GM12878 (cell line): ENCODE measurements around the gene TMCO1. TPM values are rescaled to one million over a fixed set of nuclear protein-coding genes. Genes with fewer than 3 reads are reported as not detected.

ENCODE experiments used
- ATAC-seq: fragments of 200-7000 bp; cut with Tn5 transposase; 3 replicates; pipeline ENCODE4 v1.9.1; 2020; ENCODE audit warnings: mild to moderate bottlenecking, moderate library complexity
- BruUV-seq: library from RNA; stranded (reverse); fragments of 400-500 nt; replicated peaks from 2 replicates; lab custom pipeline; 2021; lab: Mats Ljungman, UMichigan
- CTCF ChIA-PET: fragments of 300-600 bp; sonication (Branson Sonifier 250); formaldehyde crosslinking; extraction: SDS; loops from one replicate; lab custom pipeline; 2021; ENCODE audit warnings: inconsistent platforms; lab: Yijun Ruan, JAX
- POLR2A ChIA-PET: fragments of 350-600 bp; formaldehyde crosslinking; extraction: SDS; loops from one replicate; lab custom pipeline; 2021; ENCODE audit warnings: inconsistent platforms; lab: Charles Lee
- RAD21 ChIA-PET: fragments of 300-600 bp; sonication (Branson Sonifier 250); formaldehyde crosslinking; loops from one replicate; lab custom pipeline; 2023; ENCODE audit warnings: antibody characterized with exemption; ENCODE audit not compliant: unreplicated experiment; lab: Charles Lee
- SMC1A ChIA-PET: fragments of 300-600 bp; sonication (Branson Sonifier 250); formaldehyde crosslinking; loops from one replicate; lab custom pipeline; 2023; ENCODE audit not compliant: unreplicated experiment, uncharacterized antibody; lab: Charles Lee
- DNase-seq: peaks from one replicate; pipeline ENCODE4 v3.0.0-alpha.2; 2011; ENCODE audit warnings: low read depth, low spot score
- FAIRE-seq: peaks from 3 replicates; lab custom pipeline; 2011; peaks lifted over from hg19 to GRCh38; lab: Jason Lieb, UNC
- H2AFZ ChIP-seq: 2 replicates; pipeline ENCODE4 v1.6.0; 2011; ENCODE audit warnings: low read depth, low read length, control low read depth; ENCODE audit not compliant: control insufficient read depth
- H3K27ac ChIP-seq: 2 replicates; pipeline ENCODE4 v1.5.1; 2011; ENCODE audit warnings: control low read depth; ENCODE audit not compliant: control insufficient read depth, insufficient read depth
- H3K27me3 ChIP-seq, 2 experiments: replicated peaks in 1 of 2; 2 replicates each; pipeline versions ENCODE4 v1.6.0 to v1.6.1; 2011; ENCODE audit warnings: low read length in 1 of 2; ENCODE audit not compliant: control insufficient read depth in 2 of 2, insufficient read depth in 2 of 2
- H3K36me3 ChIP-seq, 2 experiments: 2 replicates each; pipeline ENCODE4 v1.5.1; 2011; ENCODE audit warnings: low read length in 1 of 2; ENCODE audit not compliant: control insufficient read depth in 2 of 2, insufficient read depth in 2 of 2
- H3K4me1 ChIP-seq: 2 replicates; pipeline ENCODE4 v1.6.1; 2011; ENCODE audit warnings: mild to moderate bottlenecking, low read length, moderate library complexity, mixed read lengths; ENCODE audit not compliant: control insufficient read depth, insufficient read depth
- H3K4me2 ChIP-seq: 2 replicates; pipeline ENCODE4 v1.6.0; 2011; ENCODE audit warnings: control low read depth; ENCODE audit not compliant: control insufficient read depth, insufficient read depth
- H3K4me3 ChIP-seq: fragments of 200-600 bp; sonication (generic); 2 replicates; pipeline ENCODE4 v1.5.1; 2016
- H3K79me2 ChIP-seq: 2 replicates; pipeline ENCODE4 v1.6.0; 2011; ENCODE audit warnings: low read length; ENCODE audit not compliant: control insufficient read depth, insufficient read depth
- H3K9ac ChIP-seq: 2 replicates; pipeline ENCODE4 v1.8.0; 2011; ENCODE audit warnings: low read length, control low read depth, mixed read lengths; ENCODE audit not compliant: control insufficient read depth, insufficient read depth
- H3K9me3 ChIP-seq: replicated peaks from 3 replicates; pipeline ENCODE4 v1.5.1; 2011; ENCODE audit warnings: mild to moderate bottlenecking, low read length; ENCODE audit not compliant: control insufficient read depth, insufficient read depth
- H4K20me1 ChIP-seq: 2 replicates; pipeline ENCODE4 v1.6.0; 2011; ENCODE audit not compliant: control insufficient read depth, insufficient read depth
- BRCA1 ChIP-seq: IDR thresholded peaks from 2 replicates; pipeline ENCODE4 v1.6.1; 2011; ENCODE audit warnings: low read depth, low read length, improper control_type of control experiment
- CEBPB ChIP-seq, 2 experiments: fragments of 150-350 bp in 1 of 2; IDR thresholded peaks; 2 replicates each; pipeline ENCODE4 v1.6.1; 2012 to 2014; ENCODE audit warnings: low read depth in 2 of 2, low read length in 2 of 2, borderline replicate concordance in 1 of 2, inconsistent platforms in 1 of 2
- ESRRA ChIP-seq: IDR thresholded peaks from 2 replicates; pipeline ENCODE4 v1.6.1; 2012; ENCODE audit warnings: mild to moderate bottlenecking, low read length, improper control_type of control experiment
- FOS ChIP-seq: IDR thresholded peaks from 3 replicates; pipeline ENCODE4 v1.6.1; 2011; ENCODE audit warnings: borderline replicate concordance; ENCODE audit not compliant: insufficient read length; ENCODE audit errors: extremely low read depth
- JUNB ChIP-seq: IDR thresholded peaks from 2 replicates; pipeline ENCODE4 v1.6.1; 2016; ENCODE audit warnings: antibody characterized with exemption, mild to moderate bottlenecking
- MTA3 ChIP-seq: IDR thresholded peaks from 2 replicates; pipeline ENCODE4 v1.6.1; 2012; ENCODE audit warnings: low read length, inconsistent platforms, borderline replicate concordance
- RBBP5 ChIP-seq: fragments of 200-600 bp; sonication (generic); conservative IDR thresholded peaks from 2 replicates; pipeline ENCODE4 v1.6.1; 2016
- REST ChIP-seq: IDR thresholded peaks from 2 replicates; pipeline ENCODE4 v1.6.1; 2012; ENCODE audit warnings: mild to moderate bottlenecking, low read depth, low read length
- WGBS: methylation state at CpG from one replicate; pipeline ENCODE4 v1.1.6; 2016; ENCODE audit warnings: low lambda C conversion rate; ENCODE audit not compliant: insufficient replicate concordance, insufficient coverage; ENCODE audit errors: missing lambda C conversion rate; 5-methylcytosine and 5-hydroxymethylcytosine counted together
- in situ Hi-C: fragments of 300-500 bp; cut with MboI; formaldehyde crosslinking; loops from 9 replicates; pipeline ENCODE4 v1.14.3; 2018; ENCODE audit warnings: mixed read lengths
- intact Hi-C: fragments of 100-400 bp; cut with micrococcal nuclease; formaldehyde crosslinking; loops from one replicate; pipeline ENCODE4 v1.14.2; 2022; ENCODE audit not compliant: unreplicated experiment
- polyA plus RNA-seq, 11 experiments: library from polyadenylated mRNA; depleted of rRNA in 4 of 11; unstranded in 6 of 11; stranded (reverse) in 5 of 11; fragments of >200 nt; fragmentation: Nextera tagmentation in 4 of 11; fragmentation: Illumina TruSeq in 1 of 11; extraction: Ambion mirVana in 4 of 11; extraction: Trizol in 1 of 11; gene quantifications; 1 replicate in 1 of 11; 2 replicates in 10 of 11; pipeline versions ENCODE4 v1.2.1 to v1.2.3, GENCODE V29; 2011 to 2016; ENCODE audit warnings: inconsistent platforms in 2 of 11, missing spikeins in 2 of 11, low read depth in 1 of 11
- total RNA-seq, 4 experiments: library from RNA; depleted of rRNA in 3 of 4; stranded (reverse); fragments of >200 nt in 3 of 4; fragmentation: Illumina TruSeq in 1 of 4; extraction: Trizol in 1 of 4; gene quantifications; 2 replicates each; pipeline versions ENCODE4 v1.2.1 to v1.2.3, GENCODE V29; 2013 to 2021
- TF ChIP-seq, protein P1 (sequence below): fragments of 450-650 bp; formaldehyde crosslinking; IDR thresholded peaks from 2 replicates; pipeline ENCODE4 v1.5.0; 2022; ENCODE audit warnings: mild to moderate bottlenecking, missing genetic modification characterization
- TF ChIP-seq, protein P2 (sequence below): fragments of 450-650 bp; IDR thresholded peaks from 2 replicates; pipeline ENCODE4 v1.6.1; 2018; ENCODE audit warnings: borderline replicate concordance, mild to moderate bottlenecking; ENCODE audit not compliant: partially characterized antibody

TMCO1 gene
- total and polyA plus RNA-seq, 10 of the 15 experiments (the other 5 are each of a cell fraction or from before 2014, with no cell fraction given): 50.3 to 253 (median 126) TPM

DNA sequence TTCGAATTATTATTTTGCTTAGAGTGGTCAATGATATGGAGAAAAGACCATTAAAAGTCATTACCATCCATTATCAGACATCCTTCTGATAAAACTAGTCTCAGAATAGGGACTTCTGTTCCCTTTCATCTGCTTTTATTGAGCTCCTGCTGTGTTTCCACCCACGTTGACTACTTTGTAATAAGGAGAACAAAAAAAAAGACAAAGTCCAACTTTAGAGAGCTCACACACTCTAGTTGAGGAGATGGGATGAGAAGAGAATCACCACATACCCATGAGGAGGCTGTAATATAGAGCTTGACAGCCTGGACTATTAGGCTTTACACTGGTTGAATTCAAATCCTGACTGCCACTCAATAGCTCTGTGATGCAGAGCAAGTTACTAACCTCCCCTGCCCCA is 42.5 kb downstream of the TMCO1 start:
- WGBS: 97% methylated on average over 2 of the region's 2 CpGs
- Histone ChIP-seq H3K79me2 (no peaks in the 10 kb centered on the region), H3K27ac (no peak overlapping the region), H3K4me3 (no peak overlapping the region), H4K20me1 (no peaks in the 10 kb centered on the region), H3K9me3 (no peaks in the 10 kb centered on the region), H3K9ac (no peak overlapping the region), H3K4me2 (no peak overlapping the region), H3K27me3 (no peaks in the 10 kb centered on the region), H2AFZ (no peak overlapping the region), H3K36me3 (no peaks in the 10 kb centered on the region; a peak in 1 of 4 replicates), H3K4me1 (no peaks in the 10 kb centered on the region)
- POLR2A ChIA-PET: no interaction called here
- no TSS peak for BruUV-seq
- ATAC-seq (no peak), DNase-seq (no peak), FAIRE-seq (no peak)
- intact Hi-C loops (no loop called here), in situ Hi-C loops (no loop called here)
- RAD21 ChIA-PET: no interaction called here
- no peak for TF ChIP-seq RBBP5
- TF ChIP-seq CEBPB (IDR thresholded peaks at IDR 0.05; ENCODE audit: borderline replicate concordance in 1 of 2, low read depth in 2 of 2, low read length in 2 of 2): no peak
- TF ChIP-seq, protein P1, sequence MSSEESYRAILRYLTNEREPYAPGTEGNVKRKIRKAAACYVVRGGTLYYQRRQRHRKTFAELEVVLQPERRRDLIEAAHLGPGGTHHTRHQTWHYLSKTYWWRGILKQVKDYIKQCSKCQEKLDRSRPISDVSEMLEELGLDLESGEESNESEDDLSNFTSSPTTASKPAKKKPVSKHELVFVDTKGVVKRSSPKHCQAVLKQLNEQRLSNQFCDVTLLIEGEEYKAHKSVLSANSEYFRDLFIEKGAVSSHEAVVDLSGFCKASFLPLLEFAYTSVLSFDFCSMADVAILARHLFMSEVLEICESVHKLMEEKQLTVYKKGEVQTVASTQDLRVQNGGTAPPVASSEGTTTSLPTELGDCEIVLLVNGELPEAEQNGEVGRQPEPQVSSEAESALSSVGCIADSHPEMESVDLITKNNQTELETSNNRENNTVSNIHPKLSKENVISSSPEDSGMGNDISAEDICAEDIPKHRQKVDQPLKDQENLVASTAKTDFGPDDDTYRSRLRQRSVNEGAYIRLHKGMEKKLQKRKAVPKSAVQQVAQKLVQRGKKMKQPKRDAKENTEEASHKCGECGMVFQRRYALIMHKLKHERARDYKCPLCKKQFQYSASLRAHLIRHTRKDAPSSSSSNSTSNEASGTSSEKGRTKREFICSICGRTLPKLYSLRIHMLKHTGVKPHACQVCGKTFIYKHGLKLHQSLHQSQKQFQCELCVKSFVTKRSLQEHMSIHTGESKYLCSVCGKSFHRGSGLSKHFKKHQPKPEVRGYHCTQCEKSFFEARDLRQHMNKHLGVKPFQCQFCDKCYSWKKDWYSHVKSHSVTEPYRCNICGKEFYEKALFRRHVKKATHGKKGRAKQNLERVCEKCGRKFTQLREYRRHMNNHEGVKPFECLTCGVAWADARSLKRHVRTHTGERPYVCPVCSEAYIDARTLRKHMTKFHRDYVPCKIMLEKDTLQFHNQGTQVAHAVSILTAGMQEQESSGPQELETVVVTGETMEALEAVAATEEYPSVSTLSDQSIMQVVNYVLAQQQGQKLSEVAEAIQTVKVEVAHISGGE (CRISPR knock-in tag): no peak
- no peak for TF ChIP-seq BRCA1
- TF ChIP-seq MTA3: no peak
- TF ChIP-seq ESRRA: no peak
- TF ChIP-seq REST: no peak
- TF ChIP-seq JUNB: no peak
- TF ChIP-seq, protein P2, sequence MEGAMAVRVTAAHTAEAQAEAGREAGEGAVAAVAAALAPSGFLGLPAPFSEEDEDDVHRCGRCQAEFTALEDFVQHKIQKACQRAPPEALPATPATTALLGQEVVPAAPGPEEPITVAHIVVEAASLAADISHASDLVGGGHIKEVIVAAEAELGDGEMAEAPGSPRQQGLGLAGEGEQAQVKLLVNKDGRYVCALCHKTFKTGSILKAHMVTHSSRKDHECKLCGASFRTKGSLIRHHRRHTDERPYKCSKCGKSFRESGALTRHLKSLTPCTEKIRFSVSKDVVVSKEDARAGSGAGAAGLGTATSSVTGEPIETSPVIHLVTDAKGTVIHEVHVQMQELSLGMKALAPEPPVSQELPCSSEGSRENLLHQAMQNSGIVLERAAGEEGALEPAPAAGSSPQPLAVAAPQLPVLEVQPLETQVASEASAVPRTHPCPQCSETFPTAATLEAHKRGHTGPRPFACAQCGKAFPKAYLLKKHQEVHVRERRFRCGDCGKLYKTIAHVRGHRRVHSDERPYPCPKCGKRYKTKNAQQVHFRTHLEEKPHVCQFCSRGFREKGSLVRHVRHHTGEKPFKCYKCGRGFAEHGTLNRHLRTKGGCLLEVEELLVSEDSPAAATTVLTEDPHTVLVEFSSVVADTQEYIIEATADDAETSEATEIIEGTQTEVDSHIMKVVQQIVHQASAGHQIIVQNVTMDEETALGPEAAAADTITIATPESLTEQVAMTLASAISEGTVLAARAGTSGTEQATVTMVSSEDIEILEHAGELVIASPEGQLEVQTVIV: no peak
- TF ChIP-seq FOS: no peak
- SMC1A ChIA-PET: no interaction called here
- CTCF ChIA-PET: no interaction called here
